Measurements from ENCODE around the gene ASPSCR1.

The ASPSCR1 gene

GRCh38 chr17:82046903-82047302 lies 69.5 kb downstream of the ASPSCR1 start:
- H3K36me3 ChIP-seq (ENCODE audit: control insufficient read depth in 4 of 4, insufficient read depth in 4 of 4, low read length in 3 of 4): peaks cover 0 to 30% (median 19%) of the 10 kb centered on the region in 4 experiments
- H3K9me3 ChIP-seq (ENCODE audit: control extremely low read depth in 1 of 5, control insufficient read depth in 4 of 5, insufficient read depth in 2 of 5, low read depth in 1 of 5, low read length in 4 of 5): no peaks in the 10 kb centered on the region
- POLR2A ChIA-PET: no interaction called here
- no peak overlapping the region for H3K4me3 ChIP-seq (ENCODE audit: control insufficient read depth in 1 of 7, extremely low read depth in 1 of 7, insufficient read depth in 4 of 7, low read depth in 2 of 7, low read length in 6 of 7)
- no peak for DNase-seq
- H3K4me1 ChIP-seq (ENCODE audit: control extremely low read depth in 1 of 4, control insufficient read depth in 4 of 4, insufficient read depth in 4 of 4, low read length in 3 of 4): peaks cover 0 to 13% (median 9%) of the 10 kb centered on the region in 4 experiments
- H3K27me3 ChIP-seq (replicated peaks in 2 of 5; ENCODE audit: control insufficient read depth in 4 of 5, insufficient read depth in 5 of 5, low read length in 4 of 5): no peaks in the 10 kb centered on the region
- CTCF ChIA-PET: no interaction called here
- no peak overlapping the region for H3K27ac ChIP-seq (ENCODE audit: insufficient read depth in 1 of 2, low read depth in 1 of 2, low read length in 2 of 2, poor library complexity in 1 of 2, severe bottlenecking in 2 of 2)
- WGBS (ENCODE audit: insufficient coverage): 95% methylated on average over 21 of the region's 21 CpGs

DNA sequence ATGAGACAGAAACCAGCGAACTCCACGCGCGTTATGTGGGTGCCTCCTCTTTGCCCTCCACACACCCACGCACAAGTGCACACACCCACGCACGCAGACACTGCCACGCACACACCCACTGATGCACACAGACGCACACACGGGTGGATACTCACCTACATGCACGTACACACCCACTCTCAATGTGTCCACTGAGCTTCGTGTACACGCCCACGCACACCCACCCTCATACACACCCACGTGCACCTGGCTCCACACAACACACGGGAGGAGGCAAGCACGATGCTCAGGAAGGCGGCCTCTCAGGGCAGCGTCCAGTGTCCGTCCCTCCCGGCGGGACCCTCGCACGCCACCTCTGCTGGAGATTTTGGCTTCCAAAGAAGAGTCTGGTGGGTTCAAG lies 70.0 kb downstream of the ASPSCR1 start:
- Histone ChIP-seq H3K4me1 (ENCODE audit: control extremely low read depth in 1 of 4, control insufficient read depth in 4 of 4, insufficient read depth in 4 of 4, low read length in 3 of 4) (peaks cover 0 to 16% (median 12%) of the 10 kb centered on the region in 4 experiments), H3K36me3 (ENCODE audit: control insufficient read depth in 4 of 4, insufficient read depth in 4 of 4, low read length in 3 of 4) (peaks cover 0 to 30% (median 19%) of the 10 kb centered on the region in 4 experiments), H3K27ac (ENCODE audit: insufficient read depth in 1 of 2, low read depth in 1 of 2, low read length in 2 of 2, poor library complexity in 1 of 2, severe bottlenecking in 2 of 2) (no peak overlapping the region), H3K4me3 (ENCODE audit: control insufficient read depth in 1 of 7, extremely low read depth in 1 of 7, insufficient read depth in 4 of 7, low read depth in 2 of 7, low read length in 6 of 7) (no peak overlapping the region), H3K9me3 (ENCODE audit: control extremely low read depth in 1 of 5, control insufficient read depth in 4 of 5, insufficient read depth in 2 of 5, low read depth in 1 of 5, low read length in 4 of 5) (no peaks in the 10 kb centered on the region), H3K27me3 (replicated peaks in 2 of 5; ENCODE audit: control insufficient read depth in 4 of 5, insufficient read depth in 5 of 5, low read length in 4 of 5) (no peaks in the 10 kb centered on the region)
- DNase-seq: no peak
- CTCF ChIA-PET: no interaction called here
- POLR2A ChIA-PET: no interaction called here
- WGBS (ENCODE audit: insufficient coverage): 99% methylated on average over 19 of the region's 24 CpGs

DNA sequence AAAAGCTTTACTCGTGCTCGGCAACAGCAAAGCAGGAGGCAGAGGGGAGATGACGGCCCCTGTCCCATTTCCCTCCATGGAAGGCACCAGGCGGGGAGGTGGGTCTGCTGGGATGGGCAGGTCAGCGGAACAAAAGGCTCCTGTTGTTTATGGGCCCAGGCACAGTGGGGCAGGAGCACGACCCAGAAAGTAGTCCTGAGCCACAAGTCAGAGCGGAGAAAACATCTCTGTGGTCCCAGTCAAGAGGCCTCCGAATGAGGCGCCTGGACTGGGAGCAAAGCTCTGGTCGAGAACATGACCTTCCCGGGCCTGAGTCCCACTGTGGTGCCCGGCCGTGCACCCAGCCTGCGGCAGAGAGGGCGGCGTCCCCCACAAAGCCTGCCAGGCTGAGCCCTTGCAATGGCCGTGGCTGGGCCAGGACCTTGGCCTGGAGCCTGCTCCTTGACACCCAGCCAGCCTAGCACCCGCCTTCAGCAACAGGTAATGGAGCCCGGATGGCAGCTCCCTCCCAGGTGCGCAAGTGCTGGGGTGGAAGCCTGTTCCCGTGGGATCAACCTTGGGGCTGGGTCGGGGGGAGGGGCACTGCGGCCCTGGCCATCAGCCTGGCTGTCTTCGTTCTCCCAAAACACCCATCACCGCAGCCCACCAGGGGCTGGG lies 70.6 kb downstream of the ASPSCR1 start:
- no peak for DNase-seq
- ChIA-PET CTCF (no interaction called here), POLR2A (no interaction called here)
- WGBS (ENCODE audit: insufficient coverage): 98% methylated on average over 24 of the region's 25 CpGs
- Histone ChIP-seq H3K4me1 (ENCODE audit: control extremely low read depth in 1 of 4, control insufficient read depth in 4 of 4, insufficient read depth in 4 of 4, low read length in 3 of 4) (peaks cover 0 to 23% (median 18%) of the 10 kb centered on the region in 4 experiments), H3K27ac (ENCODE audit: insufficient read depth in 1 of 2, low read depth in 1 of 2, low read length in 2 of 2, poor library complexity in 1 of 2, severe bottlenecking in 2 of 2) (no peak overlapping the region), H3K36me3 (ENCODE audit: control insufficient read depth in 4 of 4, insufficient read depth in 4 of 4, low read length in 3 of 4) (peaks cover 0 to 30% (median 19%) of the 10 kb centered on the region in 4 experiments), H3K27me3 (replicated peaks in 2 of 5; ENCODE audit: control insufficient read depth in 4 of 5, insufficient read depth in 5 of 5, low read length in 4 of 5) (no peaks in the 10 kb centered on the region), H3K9me3 (ENCODE audit: control extremely low read depth in 1 of 5, control insufficient read depth in 4 of 5, insufficient read depth in 2 of 5, low read depth in 1 of 5, low read length in 4 of 5) (no peaks in the 10 kb centered on the region), H3K4me3 (ENCODE audit: control insufficient read depth in 1 of 7, extremely low read depth in 1 of 7, insufficient read depth in 4 of 7, low read depth in 2 of 7, low read length in 6 of 7) (no peak overlapping the region)

GRCh38 chr17:82048571-82048971 lies 71.1 kb downstream of the ASPSCR1 start:
- DNase-seq: no peak
- H3K9me3 ChIP-seq (ENCODE audit: control extremely low read depth in 1 of 5, control insufficient read depth in 4 of 5, insufficient read depth in 2 of 5, low read depth in 1 of 5, low read length in 4 of 5): no peaks in the 10 kb centered on the region
- peaks cover 0 to 35% (median 19%) of the 10 kb centered on the region in 4 experiments for H3K36me3 ChIP-seq (ENCODE audit: control insufficient read depth in 4 of 4, insufficient read depth in 4 of 4, low read length in 3 of 4)
- POLR2A ChIA-PET: no interaction called here
- CTCF ChIA-PET: no interaction called here
- no peak overlapping the region for H3K4me3 ChIP-seq (ENCODE audit: control insufficient read depth in 1 of 7, extremely low read depth in 1 of 7, insufficient read depth in 4 of 7, low read depth in 2 of 7, low read length in 6 of 7)
- no peak overlapping the region for H3K27ac ChIP-seq (ENCODE audit: insufficient read depth in 1 of 2, low read depth in 1 of 2, low read length in 2 of 2, poor library complexity in 1 of 2, severe bottlenecking in 2 of 2)
- H3K27me3 ChIP-seq (replicated peaks in 2 of 5; ENCODE audit: control insufficient read depth in 4 of 5, insufficient read depth in 5 of 5, low read length in 4 of 5): no peaks in the 10 kb centered on the region
- H3K4me1 ChIP-seq (ENCODE audit: control extremely low read depth in 1 of 4, control insufficient read depth in 4 of 4, insufficient read depth in 4 of 4, low read length in 3 of 4): peaks cover 0 to 25% (median 21%) of the 10 kb centered on the region in 4 experiments
- WGBS (ENCODE audit: insufficient coverage): 96% methylated on average over 13 of the region's 20 CpGs

GRCh38 chr17:82049106-82049505 lies 71.7 kb downstream of the ASPSCR1 start:
- H3K4me3 ChIP-seq (ENCODE audit: control insufficient read depth in 1 of 7, extremely low read depth in 1 of 7, insufficient read depth in 4 of 7, low read depth in 2 of 7, low read length in 6 of 7): no peak overlapping the region
- H3K36me3 ChIP-seq (ENCODE audit: control insufficient read depth in 4 of 4, insufficient read depth in 4 of 4, low read length in 3 of 4): peaks cover 0 to 41% (median 21%) of the 10 kb centered on the region in 4 experiments

GRCh38 chr17:82049521-82049971 lies 72.1 kb downstream of the ASPSCR1 start:
- Histone ChIP-seq H3K27ac (ENCODE audit: insufficient read depth in 1 of 2, low read depth in 1 of 2, low read length in 2 of 2, poor library complexity in 1 of 2, severe bottlenecking in 2 of 2) (no peak overlapping the region), H3K4me3 (ENCODE audit: control insufficient read depth in 1 of 7, extremely low read depth in 1 of 7, insufficient read depth in 4 of 7, low read depth in 2 of 7, low read length in 6 of 7) (no peak overlapping the region), H3K4me1 (ENCODE audit: control extremely low read depth in 1 of 4, control insufficient read depth in 4 of 4, insufficient read depth in 4 of 4, low read length in 3 of 4) (peaks cover 0 to 25% (median 21%) of the 10 kb centered on the region in 4 experiments), H3K36me3 (ENCODE audit: control insufficient read depth in 4 of 4, insufficient read depth in 4 of 4, low read length in 3 of 4) (peaks cover 0 to 45% (median 24%) of the 10 kb centered on the region in 4 experiments), H3K27me3 (replicated peaks in 2 of 5; ENCODE audit: control insufficient read depth in 4 of 5, insufficient read depth in 5 of 5, low read length in 4 of 5) (no peaks in the 10 kb centered on the region), H3K9me3 (ENCODE audit: control extremely low read depth in 1 of 5, control insufficient read depth in 4 of 5, insufficient read depth in 2 of 5, low read depth in 1 of 5, low read length in 4 of 5) (no peaks in the 10 kb centered on the region)
- DNase-seq: no peak
- ChIA-PET CTCF (interaction anchor here (0.9 to 1.9 kb wide), 3 partner anchors 10 to 17 kb away, joined by 4 to 8 read pairs (median 5); partner anchors contain the start of gene DCXR), POLR2A (interaction anchor here (0.5 kb wide), 1 partner anchor 66 kb away, joined by 3 read pairs; no protein-coding TSS in a partner anchor)
- WGBS (ENCODE audit: insufficient coverage): 98% methylated on average over 16 of the region's 16 CpGs

More at GRCh38 chr17:82049106-82049505, 71.7 kb downstream of the ASPSCR1 start:
- no peaks in the 10 kb centered on the region for H3K27me3 ChIP-seq (replicated peaks in 2 of 5; ENCODE audit: control insufficient read depth in 4 of 5, insufficient read depth in 5 of 5, low read length in 4 of 5)
- H3K4me1 ChIP-seq (ENCODE audit: control extremely low read depth in 1 of 4, control insufficient read depth in 4 of 4, insufficient read depth in 4 of 4, low read length in 3 of 4): peaks cover 0 to 25% (median 21%) of the 10 kb centered on the region in 4 experiments
- H3K9me3 ChIP-seq (ENCODE audit: control extremely low read depth in 1 of 5, control insufficient read depth in 4 of 5, insufficient read depth in 2 of 5, low read depth in 1 of 5, low read length in 4 of 5): no peaks in the 10 kb centered on the region
- no peak for DNase-seq
- no peak overlapping the region for H3K27ac ChIP-seq (ENCODE audit: insufficient read depth in 1 of 2, low read depth in 1 of 2, low read length in 2 of 2, poor library complexity in 1 of 2, severe bottlenecking in 2 of 2)
- CTCF ChIA-PET: no interaction called here
- WGBS (ENCODE audit: insufficient coverage): 100% methylated on average over 3 of the region's 8 CpGs
- POLR2A ChIA-PET: no interaction called here

GRCh38 chr17:82050152-82050760 lies 72.8 kb downstream of the ASPSCR1 start:
- H3K9me3 ChIP-seq (ENCODE audit: control extremely low read depth in 1 of 5, control insufficient read depth in 4 of 5, insufficient read depth in 2 of 5, low read depth in 1 of 5, low read length in 4 of 5): no peaks in the 10 kb centered on the region
- no peak overlapping the region for H3K27ac ChIP-seq (ENCODE audit: insufficient read depth in 1 of 2, low read depth in 1 of 2, low read length in 2 of 2, poor library complexity in 1 of 2, severe bottlenecking in 2 of 2)
- peak overlapping the region in 5 of 7 experiments; percentile 68 to 95 (median 81) for H3K4me3 ChIP-seq (ENCODE audit: control insufficient read depth in 1 of 7, extremely low read depth in 1 of 7, insufficient read depth in 4 of 7, low read depth in 2 of 7, low read length in 6 of 7)
- H3K4me1 ChIP-seq (ENCODE audit: control extremely low read depth in 1 of 4, control insufficient read depth in 4 of 4, insufficient read depth in 4 of 4, low read length in 3 of 4): peaks cover 0 to 25% (median 21%) of the 10 kb centered on the region in 4 experiments
- no peak for DNase-seq
- no peaks in the 10 kb centered on the region for H3K27me3 ChIP-seq (replicated peaks in 2 of 5; ENCODE audit: control insufficient read depth in 4 of 5, insufficient read depth in 5 of 5, low read length in 4 of 5)
- ChIA-PET POLR2A (interaction anchor here (0.5 kb wide), 1 partner anchor 66 kb away, joined by 3 read pairs; no protein-coding TSS in a partner anchor), CTCF (interaction anchor here (0.9 to 1.9 kb wide), 3 partner anchors 10 to 16 kb away, joined by 4 to 8 read pairs (median 5); partner anchors contain the start of gene DCXR)
- H3K36me3 ChIP-seq (ENCODE audit: control insufficient read depth in 4 of 4, insufficient read depth in 4 of 4, low read length in 3 of 4): peaks cover 2 to 52% (median 30%) of the 10 kb centered on the region in 4 experiments
- WGBS (ENCODE audit: insufficient coverage): 94% methylated on average over 26 of the region's 28 CpGs

Data from common myeloid progenitor, CD34-positive (primary cell).